HuH-7 (cell line): ENCODE results near the gene CUL9.
"Not testable (repeated sequence)": the region's sequence is repeated elsewhere in the genome, so short reads cannot be mapped to it uniquely, and the experiment has no call there.

Source experiments
- DNase-seq: peaks from one replicate; pipeline ENCODE4 v3.0.0; 2011; ENCODE audit warnings: low spot score

CUL9 gene

GRCh38 chr6:43181942-43182860 is at the start of gene CUL9:
Gene CUL9, plus strand, starts transcription at chr6:43182196. Its CDS starts 2,115 bp downstream, at chr6:43184311.
- DNase-seq, result peak; percentile 73

- DNase-seq, result no peak
Observed at GRCh38 chr6:43138267-43138666, 43.7 kb upstream of the CUL9 start.

- DNase-seq, result not testable (repeated sequence)
Observed at GRCh38 chr6:43139973-43140372, 42.0 kb upstream of the CUL9 start.

- DNase-seq, result no peak
Observed at GRCh38 chr6:43141644-43142043, 40.4 kb upstream of the CUL9 start.

GRCh38 chr6:43142101-43142500 is 39.9 kb upstream of the CUL9 start:
- DNase-seq, result no peak

- DNase-seq, result peak; percentile 90
Observed at GRCh38 chr6:43143235-43144128, 38.5 kb upstream of the CUL9 start.

- no peak for DNase-seq
Observed at GRCh38 chr6:43144879-43145278, 37.1 kb upstream of the CUL9 start.

- DNase-seq, result no peak
Observed at GRCh38 chr6:43146261-43146660, 35.7 kb upstream of the CUL9 start.

GRCh38 chr6:43146709-43147688 is 35.0 kb upstream of the CUL9 start:
- DNase-seq, result no peak

GRCh38 chr6:43147691-43148477 is 34.1 kb upstream of the CUL9 start:
- DNase-seq, result no peak

GRCh38 chr6:43149265-43149664 is 32.7 kb upstream of the CUL9 start:
- no peak for DNase-seq

- DNase-seq, result no peak
Observed at GRCh38 chr6:43150051-43150751, 31.8 kb upstream of the CUL9 start.

GRCh38 chr6:43159599-43159998 is 22.4 kb upstream of the CUL9 start:
- no peak for DNase-seq

GRCh38 chr6:43163899-43164298 is 18.1 kb upstream of the CUL9 start:
- no peak for DNase-seq

- DNase-seq, result peak; percentile 58
Observed at GRCh38 chr6:43170417-43170930, 11.5 kb upstream of the CUL9 start.

GRCh38 chr6:43170931-43171706 is 10.9 kb upstream of the CUL9 start, which contains the start of gene SRF:
Gene SRF, plus strand, starts transcription at chr6:43171269. Its CDS starts 388 bp downstream, at chr6:43171657.
- DNase-seq, result peak; percentile 86

- DNase-seq, result no peak
Observed at GRCh38 chr6:43171707-43172103, 10.3 kb upstream of the CUL9 start.

- no peak for DNase-seq
Observed at GRCh38 chr6:43172104-43173007, 9.6 kb upstream of the CUL9 start.
